CD14-positive monocyte (primary cell): ENCODE results near the gene FSCN2. TPM values are rescaled to one million over a fixed set of nuclear protein-coding genes. Genes with fewer than 3 reads are reported as not detected.

Experiments used
- DNase-seq, 3 donors: peaks; one replicate each; pipeline ENCODE4 v3.0.0-alpha.2; 2011 to 2022
- H2AFZ ChIP-seq: 2 replicates; pipeline ENCODE4 v1.6.0; 2012; ENCODE audit warnings: mild to moderate bottlenecking, low read depth, low read length, inconsistent platforms; ENCODE audit not compliant: insufficient read depth, poor library complexity, severe bottlenecking
- H3K27ac ChIP-seq, 2 donors: 1 replicate in 1 of 2; 2 replicates in 1 of 2; pipeline ENCODE4 v1.5.1; 2012 to 2013; ENCODE audit warnings: low read length in 2 of 2, control low read depth in 1 of 2, inconsistent platforms in 1 of 2, low read depth in 1 of 2, mild to moderate bottlenecking in 1 of 2
- H3K27me3 ChIP-seq, 2 donors: one replicate each; pipeline versions ENCODE4 v1.6.0 to v1.6.1; 2011 to 2013; ENCODE audit warnings: low read length in 2 of 2; ENCODE audit not compliant: control insufficient read depth in 2 of 2, insufficient read depth in 2 of 2
- H3K36me3 ChIP-seq, 2 donors: replicated peaks in 1 of 2; 1 replicate in 1 of 2; 2 replicates in 1 of 2; pipeline versions ENCODE4 v1.5.1 to v1.6.1; 2012 to 2013; ENCODE audit warnings: low read length in 2 of 2, control low read depth in 1 of 2, inconsistent platforms in 1 of 2, mild to moderate bottlenecking in 1 of 2; ENCODE audit not compliant: insufficient read depth in 2 of 2, control insufficient read depth in 1 of 2
- H3K4me1 ChIP-seq, 2 donors: 1 replicate in 1 of 2; 2 replicates in 1 of 2; pipeline versions ENCODE4 v1.5.1 to v1.6.1; 2012 to 2013; ENCODE audit warnings: low read length in 2 of 2, control low read depth in 1 of 2, inconsistent platforms in 1 of 2, mild to moderate bottlenecking in 1 of 2, moderate library complexity in 1 of 2; ENCODE audit not compliant: insufficient read depth in 2 of 2, control insufficient read depth in 1 of 2
- H3K4me2 ChIP-seq: replicated peaks from 2 replicates; pipeline ENCODE3; 2012; ENCODE audit warnings: low read length, moderate library complexity, mild to moderate bottlenecking; ENCODE audit not compliant: poor library complexity, severe bottlenecking; ENCODE audit errors: extremely low read depth
- H3K4me3 ChIP-seq, 3 experiments: fragments of 200-600 bp in 1 of 3; sonication (generic) in 1 of 3; replicated peaks in 1 of 3; 1 replicate in 2 of 3; 2 replicates in 1 of 3; pipeline ENCODE4 v1.5.1; 2011 to 2013; ENCODE audit warnings: low read length in 3 of 3, mild to moderate bottlenecking in 3 of 3, control low read depth in 2 of 3, low read depth in 2 of 3, inconsistent platforms in 1 of 3, moderate library complexity in 1 of 3
- H3K79me2 ChIP-seq: 2 replicates; pipeline ENCODE4 v1.6.0; 2012; ENCODE audit warnings: mild to moderate bottlenecking, control low read depth, inconsistent platforms, low read length, moderate library complexity; ENCODE audit not compliant: insufficient read depth
- H3K9ac ChIP-seq: 2 replicates; pipeline ENCODE4 v1.6.0; 2017; ENCODE audit warnings: low read length, mild to moderate bottlenecking; ENCODE audit not compliant: insufficient read depth, poor library complexity, severe bottlenecking
- H3K9me3 ChIP-seq, 2 donors: replicated peaks in 1 of 2; 1 replicate in 1 of 2; 2 replicates in 1 of 2; pipeline versions ENCODE4 v1.5.1 to v1.6.1; 2012 to 2013; ENCODE audit warnings: low read length in 2 of 2, control low read depth in 1 of 2; ENCODE audit not compliant: control insufficient read depth in 1 of 2, insufficient read depth in 1 of 2
- H4K20me1 ChIP-seq: 2 replicates; pipeline ENCODE4 v1.6.0; 2012; ENCODE audit warnings: mild to moderate bottlenecking, low read length, control low read depth, moderate library complexity; ENCODE audit not compliant: insufficient read depth
- H3K27ac Mint-ChIP-seq, 7 donors: one replicate each; pipeline ENCODE4 v1.8.0; 2020; ENCODE audit warnings: mild to moderate bottlenecking in 7 of 7, mixed read lengths in 7 of 7, moderate library complexity in 6 of 7, inconsistent platforms in 2 of 7
- H3K27me3 Mint-ChIP-seq, 3 donors: one replicate each; pipeline ENCODE4 v1.8.0; 2021 to 2022; ENCODE audit warnings: low read depth in 3 of 3, mild to moderate bottlenecking in 3 of 3, mixed read lengths in 3 of 3, moderate library complexity in 3 of 3, inconsistent platforms in 1 of 3
- H3K36me3 Mint-ChIP-seq, 2 donors: one replicate each; pipeline ENCODE4 v1.8.0; 2020; ENCODE audit warnings: mixed read lengths in 2 of 2, inconsistent platforms in 1 of 2, mild to moderate bottlenecking in 1 of 2
- H3K4me1 Mint-ChIP-seq: one replicate; pipeline ENCODE4 v1.8.0; 2020; ENCODE audit warnings: mild to moderate bottlenecking, mixed read lengths
- H3K4me3 Mint-ChIP-seq, 2 donors: one replicate each; pipeline ENCODE4 v1.8.0; 2020; ENCODE audit warnings: mild to moderate bottlenecking in 2 of 2, mixed read lengths in 2 of 2, moderate library complexity in 1 of 2
- H3K9me3 Mint-ChIP-seq, 7 donors: one replicate each; pipeline ENCODE4 v1.8.0; 2020 to 2022; ENCODE audit warnings: mixed read lengths in 7 of 7, mild to moderate bottlenecking in 6 of 7, moderate library complexity in 6 of 7, inconsistent platforms in 2 of 7
- WGBS: methylation state at CpG from one replicate; pipeline ENCODE4 v1.1.5; 2013; ENCODE audit warnings: missing lambda C conversion rate; ENCODE audit not compliant: insufficient coverage; 5-methylcytosine and 5-hydroxymethylcytosine counted together
- intact Hi-C, 2 donors: fragments of 100-400 bp; cut with micrococcal nuclease; formaldehyde crosslinking; loops; one replicate each; pipeline versions ENCODE4 v1.15.0 to v1.15.1; 2023
- polyA plus RNA-seq, 3 donors: library from polyadenylated mRNA; depleted of rRNA in 1 of 3; unstranded in 2 of 3; stranded (reverse) in 1 of 3; fragments of 300-500 nt in 2 of 3; fragments of >200 nt in 1 of 3; fragmentation: Illumina TruSeq in 2 of 3; gene quantifications; 1 replicate in 2 of 3; 2 replicates in 1 of 3; pipeline ENCODE4 v1.2.3, GENCODE V29; 2012 to 2021
- TF ChIP-seq, protein P1 (sequence below): fragments of 200-600 bp; IDR thresholded peaks from one replicate; pipeline ENCODE4 v1.8.0; 2022; ENCODE audit warnings: antibody characterized with exemption, mild to moderate bottlenecking

The FSCN2 gene
- polyA plus RNA-seq, 3 donors: 0.07 TPM; not detected in 2

DNA sequence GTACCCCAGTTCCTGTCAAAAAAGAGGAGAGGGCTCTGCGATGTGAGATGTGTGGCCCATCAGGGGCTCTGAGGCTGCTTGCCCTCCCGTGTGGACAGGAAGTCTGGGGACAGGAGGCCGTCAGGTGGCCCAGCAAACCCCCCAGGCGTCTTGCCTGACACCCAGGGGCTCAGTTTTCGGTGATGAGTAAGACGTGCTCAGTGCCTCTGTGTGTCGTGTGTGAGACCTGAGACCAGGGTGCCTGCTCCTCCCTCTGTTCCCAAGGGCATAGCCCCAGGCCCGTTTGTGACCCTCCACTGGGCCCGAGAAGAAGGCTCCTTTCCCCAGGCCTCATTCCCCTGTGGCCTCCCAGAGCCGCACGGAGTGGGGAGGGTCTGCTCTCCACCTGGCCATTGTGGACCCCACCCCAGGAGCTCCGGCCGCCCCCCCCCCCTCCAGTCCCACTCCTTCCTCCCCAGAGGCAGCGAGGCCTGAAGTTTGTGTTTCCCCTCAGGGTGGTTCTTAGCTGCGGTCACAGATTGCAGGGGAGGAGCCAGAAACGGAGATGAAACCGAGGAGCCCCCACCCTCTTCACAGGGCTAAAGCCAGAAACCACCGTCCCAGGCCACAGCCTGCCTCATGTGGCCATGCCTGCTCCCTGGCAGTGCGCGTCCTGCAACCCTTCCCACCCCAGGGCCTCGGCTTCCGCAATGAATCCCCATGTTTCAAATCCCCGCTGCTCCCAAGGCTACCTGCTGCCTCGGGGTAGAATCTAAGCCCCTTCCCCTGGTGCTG, 10.7 kb upstream of the FSCN2 start:
- Mint-ChIP-seq H3K9me3 (no peaks in the 10 kb centered on the region), H3K27ac (peak overlapping the region in 4 of 7 donors; percentile 1 to 83 (median 58)), H3K36me3 (peaks cover 4 to 7% of the 10 kb centered on the region in 2 donors), H3K4me3 (no peak overlapping the region), H3K27me3 (peaks cover 16 to 25% (median 20%) of the 10 kb centered on the region in 3 donors), H3K4me1 (peaks cover 38% of the 10 kb centered on the region)
- TF ChIP-seq, protein P1, sequence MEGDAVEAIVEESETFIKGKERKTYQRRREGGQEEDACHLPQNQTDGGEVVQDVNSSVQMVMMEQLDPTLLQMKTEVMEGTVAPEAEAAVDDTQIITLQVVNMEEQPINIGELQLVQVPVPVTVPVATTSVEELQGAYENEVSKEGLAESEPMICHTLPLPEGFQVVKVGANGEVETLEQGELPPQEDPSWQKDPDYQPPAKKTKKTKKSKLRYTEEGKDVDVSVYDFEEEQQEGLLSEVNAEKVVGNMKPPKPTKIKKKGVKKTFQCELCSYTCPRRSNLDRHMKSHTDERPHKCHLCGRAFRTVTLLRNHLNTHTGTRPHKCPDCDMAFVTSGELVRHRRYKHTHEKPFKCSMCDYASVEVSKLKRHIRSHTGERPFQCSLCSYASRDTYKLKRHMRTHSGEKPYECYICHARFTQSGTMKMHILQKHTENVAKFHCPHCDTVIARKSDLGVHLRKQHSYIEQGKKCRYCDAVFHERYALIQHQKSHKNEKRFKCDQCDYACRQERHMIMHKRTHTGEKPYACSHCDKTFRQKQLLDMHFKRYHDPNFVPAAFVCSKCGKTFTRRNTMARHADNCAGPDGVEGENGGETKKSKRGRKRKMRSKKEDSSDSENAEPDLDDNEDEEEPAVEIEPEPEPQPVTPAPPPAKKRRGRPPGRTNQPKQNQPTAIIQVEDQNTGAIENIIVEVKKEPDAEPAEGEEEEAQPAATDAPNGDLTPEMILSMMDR: no peak
- Histone ChIP-seq H3K79me2 (peaks cover 51% of the 10 kb centered on the region), H3K9ac (no peak overlapping the region), H3K27ac (no peak overlapping the region), H4K20me1 (peaks cover 11% of the 10 kb centered on the region), H3K4me1 (peaks cover 58 to 70% of the 10 kb centered on the region in 2 donors), H3K4me2 (peak overlapping the region; percentile 90), H3K36me3 (no peaks in the 10 kb centered on the region), H3K27me3 (peaks cover 0 to 18% of the 10 kb centered on the region in 2 donors), H3K4me3 (no peak overlapping the region), H2AFZ (no peak overlapping the region), H3K9me3 (no peaks in the 10 kb centered on the region)
- intact Hi-C loops: loop anchor here in 1 of 2 donors (2.0 kb wide), 1 partner anchor 35 kb away; the partner anchor contains the start of gene FAAP100
- 65% methylated on average over 18 of the region's 24 CpGs for WGBS
- DNase-seq: peak in 1 of 3 donors; percentile 33

GRCh38 chr17:81518113-81518784, 9.9 kb upstream of the FSCN2 start:
- Histone ChIP-seq H3K27ac (no peak overlapping the region), H2AFZ (peak overlapping the region; percentile 78), H3K4me1 (peaks cover 58 to 70% of the 10 kb centered on the region in 2 donors), H3K36me3 (no peaks in the 10 kb centered on the region), H3K4me3 (peak overlapping the region in 2 of 3 experiments; percentile 21 to 77), H3K9me3 (no peaks in the 10 kb centered on the region), H3K27me3 (peaks cover 0 to 21% of the 10 kb centered on the region in 2 donors), H3K4me2 (peak overlapping the region; percentile 90), H3K79me2 (peaks cover 45% of the 10 kb centered on the region), H4K20me1 (peaks cover 10% of the 10 kb centered on the region), H3K9ac (no peak overlapping the region)
- Mint-ChIP-seq H3K27ac (peak overlapping the region in 5 of 7 donors; percentile 1 to 85 (median 75)), H3K4me3 (peak overlapping the region; percentile 37 to 42), H3K4me1 (peaks cover 39% of the 10 kb centered on the region), H3K27me3 (peaks cover 17 to 32% (median 26%) of the 10 kb centered on the region in 3 donors), H3K9me3 (no peaks in the 10 kb centered on the region), H3K36me3 (peaks cover 4 to 7% of the 10 kb centered on the region in 2 donors)
- intact Hi-C loops: loop anchor here in 1 of 2 donors (2.0 kb wide), 1 partner anchor 35 kb away; the partner anchor contains the start of gene FAAP100
- TF ChIP-seq, protein P1: no peak
- WGBS: 69% methylated on average over 21 of the region's 24 CpGs
- DNase-seq: no peak
